Measurements from ENCODE around the gene DMBX1. TPM values are rescaled to one million over a fixed set of nuclear protein-coding genes. Genes with fewer than 3 reads are reported as not detected.

DMBX1 gene
- total and polyA plus RNA-seq, 2 donors (not counting 1 experiment from before 2014, with no cell fraction given): not detected

- no peak overlapping the region for H2AFZ ChIP-seq (ENCODE audit: insufficient read depth, low read depth, low read length, poor library complexity, severe bottlenecking)
- H4K20me1 ChIP-seq (ENCODE audit: control insufficient read depth, insufficient read depth, low read length, poor library complexity, severe bottlenecking): no peaks in the 10 kb centered on the region
- no peak overlapping the region for H3K27ac ChIP-seq (ENCODE audit: low read length in 2 of 2)
- no peak overlapping the region for H3K27ac Mint-ChIP-seq
- H3K27me3 ChIP-seq (replicated peaks in 1 of 4; ENCODE audit: control extremely low read depth in 1 of 4, control insufficient read depth in 3 of 4, insufficient read depth in 4 of 4, low read length in 3 of 4): peaks cover 0 to 35% (median 12%) of the 10 kb centered on the region in 4 experiments
- no peak overlapping the region for H3K9ac ChIP-seq (ENCODE audit: low read length)
- no peak for ATAC-seq (ENCODE audit: low read depth)
- peaks cover 7% of the 10 kb centered on the region for H3K4me1 Mint-ChIP-seq
- ChIA-PET CTCF (no interaction called here), POLR2A (no interaction called here)
- TF ChIP-seq EZH2 (IDR thresholded peaks at IDR 0.05; ENCODE audit: borderline replicate concordance, insufficient read depth, low read depth, low read length, poor library complexity, severe bottlenecking) (no peak), CTCF (IDR thresholded peaks at IDR 0.05) (no peak)
- no peaks in the 10 kb centered on the region for H3K9me3 Mint-ChIP-seq (ENCODE audit: insufficient read depth)
- peaks cover 0 to 4% (median 0%) of the 10 kb centered on the region in 3 donors for H3K9me3 ChIP-seq (ENCODE audit: control extremely low read depth in 1 of 3, control insufficient read depth in 2 of 3, insufficient read depth in 1 of 3, low read length in 2 of 3)
- H3K79me2 ChIP-seq (ENCODE audit: control insufficient read depth, insufficient read depth, low read length): no peaks in the 10 kb centered on the region
- H3K4me3 Mint-ChIP-seq: no peak overlapping the region
- no peak for DNase-seq
- H3K27me3 Mint-ChIP-seq: peaks cover 54% of the 10 kb centered on the region
- intact Hi-C loops (cut with micrococcal nuclease): no loop called here
- H3K36me3 ChIP-seq (replicated peaks in 1 of 2; ENCODE audit: control extremely low read depth in 1 of 2, control insufficient read depth in 1 of 2, extremely low read depth in 1 of 2, insufficient read depth in 2 of 2, low read length in 1 of 2): no peaks in the 10 kb centered on the region
- no peak overlapping the region for H3K4me3 ChIP-seq (ENCODE audit: control extremely low read depth in 1 of 5, extremely low read depth in 1 of 5, insufficient read depth in 1 of 5, low read depth in 2 of 5, low read length in 4 of 5)
- 77% methylated on average over 2 of the region's 5 CpGs for WGBS (ENCODE audit: insufficient coverage)
- H3K4me1 ChIP-seq (ENCODE audit: control insufficient read depth in 2 of 2, insufficient read depth in 2 of 2, low read length in 2 of 2): peaks cover 5 to 6% of the 10 kb centered on the region in 2 donors
- no peak overlapping the region for H3K4me2 ChIP-seq (replicated peaks; ENCODE audit: low read depth, low read length, poor library complexity, severe bottlenecking)
Measured at GRCh38 chr1:46461809-46462448, 27.7 kb upstream of the DMBX1 start.

- Histone ChIP-seq H3K4me3 (ENCODE audit: control extremely low read depth in 1 of 5, extremely low read depth in 1 of 5, insufficient read depth in 1 of 5, low read depth in 2 of 5, low read length in 4 of 5) (no peak overlapping the region), H4K20me1 (ENCODE audit: control insufficient read depth, insufficient read depth, low read length, poor library complexity, severe bottlenecking) (no peaks in the 10 kb centered on the region), H3K27ac (ENCODE audit: low read length in 2 of 2) (no peak overlapping the region), H3K9me3 (ENCODE audit: control extremely low read depth in 1 of 3, control insufficient read depth in 2 of 3, insufficient read depth in 1 of 3, low read length in 2 of 3) (peaks cover 0 to 5% (median 0%) of the 10 kb centered on the region in 3 donors), H3K4me2 (replicated peaks; ENCODE audit: low read depth, low read length, poor library complexity, severe bottlenecking) (no peak overlapping the region), H3K27me3 (replicated peaks in 1 of 4; ENCODE audit: control extremely low read depth in 1 of 4, control insufficient read depth in 3 of 4, insufficient read depth in 4 of 4, low read length in 3 of 4) (peaks cover 0 to 52% (median 17%) of the 10 kb centered on the region in 4 experiments), H3K9ac (ENCODE audit: low read length) (no peak overlapping the region), H3K4me1 (ENCODE audit: control insufficient read depth in 2 of 2, insufficient read depth in 2 of 2, low read length in 2 of 2) (peaks cover 7 to 9% of the 10 kb centered on the region in 2 donors), H3K36me3 (replicated peaks in 1 of 2; ENCODE audit: control extremely low read depth in 1 of 2, control insufficient read depth in 1 of 2, extremely low read depth in 1 of 2, insufficient read depth in 2 of 2, low read length in 1 of 2) (no peaks in the 10 kb centered on the region), H2AFZ (ENCODE audit: insufficient read depth, low read depth, low read length, poor library complexity, severe bottlenecking) (no peak overlapping the region), H3K79me2 (ENCODE audit: control insufficient read depth, insufficient read depth, low read length) (no peaks in the 10 kb centered on the region)
- no peak overlapping the region for H3K27ac Mint-ChIP-seq
- no peaks in the 10 kb centered on the region for H3K9me3 Mint-ChIP-seq (ENCODE audit: insufficient read depth)
- intact Hi-C loops (cut with micrococcal nuclease): no loop called here
- ATAC-seq (ENCODE audit: low read depth) (no peak), DNase-seq (no peak)
- POLR2A ChIA-PET: no interaction called here
- CTCF ChIA-PET: no interaction called here
- 56% methylated on average over 1 of the region's 4 CpGs for WGBS (ENCODE audit: insufficient coverage)
- peaks cover 64% of the 10 kb centered on the region for H3K27me3 Mint-ChIP-seq
- H3K4me1 Mint-ChIP-seq: peaks cover 11% of the 10 kb centered on the region
- no peak for TF ChIP-seq CTCF (IDR thresholded peaks at IDR 0.05)
- no peak for TF ChIP-seq EZH2 (IDR thresholded peaks at IDR 0.05; ENCODE audit: borderline replicate concordance, insufficient read depth, low read depth, low read length, poor library complexity, severe bottlenecking)
- no peak overlapping the region for H3K4me3 Mint-ChIP-seq
Measured at GRCh38 chr1:46464013-46464548, 25.6 kb upstream of the DMBX1 start.
